Nephron (organoid): ENCODE data around the gene PHC3.

Experiments
- H3K27ac Mint-ChIP-seq, 3 experiments: 2 replicates each; pipeline ENCODE4 v1.8.0; 2020; ENCODE audit warnings: mixed read lengths in 3 of 3, mild to moderate bottlenecking in 2 of 3, moderate library complexity in 1 of 3
- H3K27me3 Mint-ChIP-seq: 2 replicates; pipeline ENCODE4 v1.8.0; 2021; ENCODE audit warnings: low read depth, mild to moderate bottlenecking, moderate library complexity, mixed read lengths
- H3K36me3 Mint-ChIP-seq: 2 replicates; pipeline ENCODE4 v1.8.0; 2020; ENCODE audit warnings: low read depth, mixed read lengths
- H3K4me1 Mint-ChIP-seq: 2 replicates; pipeline ENCODE4 v1.8.0; 2020; ENCODE audit warnings: mixed read lengths
- H3K4me3 Mint-ChIP-seq, 3 experiments: 2 replicates each; pipeline ENCODE4 v1.8.0; 2020; ENCODE audit warnings: mild to moderate bottlenecking in 3 of 3, mixed read lengths in 3 of 3, moderate library complexity in 2 of 3
- H3K9me3 Mint-ChIP-seq: 2 replicates; pipeline ENCODE4 v1.8.0; 2020; ENCODE audit warnings: mixed read lengths
- CTCF ChIP-seq, 3 experiments: fragments of 200-600 bp; sonication (generic); IDR thresholded peaks; one replicate each; pipeline ENCODE4 v1.5.0; 2021; ENCODE audit warnings: antibody characterized with exemption in 3 of 3; ENCODE audit not compliant: unreplicated experiment in 3 of 3

Gene PHC3

GRCh38 chr3:170171563-170171962, 10.0 kb downstream of the PHC3 start:
- H3K9me3 Mint-ChIP-seq = no peaks in the 10 kb centered on the region
- peaks cover 4% of the 10 kb centered on the region for H3K4me1 Mint-ChIP-seq
- peak overlapping the region in 1 of 3 experiments; percentile 11 for H3K27ac Mint-ChIP-seq
- no peaks in the 10 kb centered on the region for H3K27me3 Mint-ChIP-seq
- H3K4me3 Mint-ChIP-seq = peak overlapping the region in 1 of 3 experiments; percentile 55
- no peak for TF ChIP-seq CTCF (IDR thresholded peaks at IDR 0.05; ENCODE audit: unreplicated experiment in 3 of 3)
- H3K36me3 Mint-ChIP-seq = peaks cover 70% of the 10 kb centered on the region

GRCh38 chr3:170164717-170165116, 16.8 kb downstream of the PHC3 start:
- Mint-ChIP-seq H3K4me3 (no peak overlapping the region), H3K27me3 (no peaks in the 10 kb centered on the region), H3K27ac (no peak overlapping the region), H3K36me3 (peaks cover 84% of the 10 kb centered on the region), H3K4me1 (no peaks in the 10 kb centered on the region), H3K9me3 (peaks cover 10% of the 10 kb centered on the region)
- TF ChIP-seq CTCF (IDR thresholded peaks at IDR 0.05; ENCODE audit: unreplicated experiment in 3 of 3) = no peak

- TF ChIP-seq CTCF (IDR thresholded peaks at IDR 0.05; ENCODE audit: unreplicated experiment in 3 of 3) = no peak
Observed at GRCh38 chr3:170163956-170164645, 17.4 kb downstream of the PHC3 start.

GRCh38 chr3:170162630-170163029, 18.9 kb downstream of the PHC3 start:
- Mint-ChIP-seq H3K9me3 (peaks cover 10% of the 10 kb centered on the region), H3K4me3 (no peak overlapping the region), H3K4me1 (no peaks in the 10 kb centered on the region), H3K27me3 (no peaks in the 10 kb centered on the region), H3K27ac (no peak overlapping the region), H3K36me3 (peaks cover 78% of the 10 kb centered on the region)
- TF ChIP-seq CTCF (IDR thresholded peaks at IDR 0.05; ENCODE audit: unreplicated experiment in 3 of 3) = no peak

More at GRCh38 chr3:170163956-170164645, 17.4 kb downstream of the PHC3 start:
- Mint-ChIP-seq H3K4me1 (no peaks in the 10 kb centered on the region), H3K27me3 (no peaks in the 10 kb centered on the region), H3K9me3 (peaks cover 10% of the 10 kb centered on the region), H3K4me3 (no peak overlapping the region), H3K36me3 (peaks cover 84% of the 10 kb centered on the region), H3K27ac (no peak overlapping the region)

- no peak for TF ChIP-seq CTCF (IDR thresholded peaks at IDR 0.05; ENCODE audit: unreplicated experiment in 3 of 3)
- Mint-ChIP-seq H3K4me1 (no peaks in the 10 kb centered on the region), H3K4me3 (no peak overlapping the region), H3K36me3 (peaks cover 82% of the 10 kb centered on the region), H3K27me3 (no peaks in the 10 kb centered on the region), H3K9me3 (peaks cover 10% of the 10 kb centered on the region), H3K27ac (no peak overlapping the region)
Observed at GRCh38 chr3:170162052-170162451, 19.5 kb downstream of the PHC3 start.

GRCh38 chr3:170159933-170160332, 21.6 kb downstream of the PHC3 start:
- no peaks in the 10 kb centered on the region for H3K27me3 Mint-ChIP-seq
- H3K27ac Mint-ChIP-seq = no peak overlapping the region
- no peak for TF ChIP-seq CTCF (IDR thresholded peaks at IDR 0.05; ENCODE audit: unreplicated experiment in 3 of 3)
- H3K4me3 Mint-ChIP-seq = no peak overlapping the region
- peaks cover 74% of the 10 kb centered on the region for H3K36me3 Mint-ChIP-seq
- peaks cover 10% of the 10 kb centered on the region for H3K9me3 Mint-ChIP-seq
- peaks cover 2% of the 10 kb centered on the region for H3K4me1 Mint-ChIP-seq
